Measurements from ENCODE around the gene PRRT4.

The PRRT4 gene

DNA sequence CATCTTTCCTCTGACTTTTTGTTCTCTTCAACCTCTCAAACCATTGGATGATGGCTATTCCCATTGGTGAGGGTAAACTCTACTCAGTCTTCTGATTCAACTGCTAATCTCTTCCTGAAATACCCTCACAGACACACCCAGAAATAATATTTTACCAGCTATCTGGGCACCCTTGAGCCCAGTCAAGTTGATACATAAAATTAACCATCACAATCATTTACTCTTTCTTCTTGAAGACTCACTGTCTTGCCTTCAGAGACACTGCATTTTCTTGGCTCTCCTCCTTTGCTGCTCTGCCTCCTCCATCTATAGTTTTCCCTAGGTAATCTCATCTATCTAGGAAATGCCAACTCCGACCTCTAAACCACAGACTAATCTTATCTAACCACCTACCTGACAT lies 12.6 kb upstream of the PRRT4 start:
- DNase-seq (ENCODE audit: low read depth): no peak

DNA sequence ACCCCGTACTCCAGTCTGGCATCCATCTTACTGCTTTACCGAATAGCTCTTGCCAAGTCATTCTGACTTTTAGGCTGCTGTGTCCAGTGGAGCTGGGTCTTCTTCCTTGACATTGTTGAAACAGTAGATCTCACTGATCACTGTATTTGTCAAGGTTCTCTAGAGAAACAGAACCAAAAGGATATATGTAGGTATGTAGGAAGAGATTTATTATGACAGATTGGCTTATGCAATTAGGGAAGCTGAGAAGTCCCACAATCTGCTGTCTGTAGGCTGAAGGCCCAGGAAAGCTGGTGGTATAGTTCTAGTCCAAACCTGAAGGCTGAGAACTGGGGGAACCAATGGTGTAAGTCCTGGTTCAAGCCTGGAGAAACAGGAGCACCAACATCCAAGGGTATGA lies 12.1 kb upstream of the PRRT4 start:
- DNase-seq (ENCODE audit: low read depth): no peak

DNA sequence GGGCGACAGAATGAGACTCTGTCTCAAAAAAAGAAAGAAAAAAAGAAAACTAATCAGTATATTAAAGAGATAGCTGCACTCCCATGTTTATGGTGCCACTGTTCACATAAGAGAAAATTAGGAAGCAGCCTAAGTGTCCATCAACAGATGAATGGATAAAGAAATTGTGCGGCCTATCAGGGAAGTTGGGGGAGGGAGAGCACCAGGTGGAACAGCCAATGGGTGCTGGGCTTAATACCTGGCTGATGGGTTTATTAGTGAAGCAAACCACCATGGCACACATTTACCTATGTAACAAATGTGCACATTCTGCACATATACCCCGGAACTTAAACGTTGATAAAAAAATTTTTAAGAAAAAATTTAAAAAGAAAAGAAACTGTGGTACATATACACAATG lies 9.0 kb upstream of the PRRT4 start:
- no peak for DNase-seq (ENCODE audit: low read depth)

DNA sequence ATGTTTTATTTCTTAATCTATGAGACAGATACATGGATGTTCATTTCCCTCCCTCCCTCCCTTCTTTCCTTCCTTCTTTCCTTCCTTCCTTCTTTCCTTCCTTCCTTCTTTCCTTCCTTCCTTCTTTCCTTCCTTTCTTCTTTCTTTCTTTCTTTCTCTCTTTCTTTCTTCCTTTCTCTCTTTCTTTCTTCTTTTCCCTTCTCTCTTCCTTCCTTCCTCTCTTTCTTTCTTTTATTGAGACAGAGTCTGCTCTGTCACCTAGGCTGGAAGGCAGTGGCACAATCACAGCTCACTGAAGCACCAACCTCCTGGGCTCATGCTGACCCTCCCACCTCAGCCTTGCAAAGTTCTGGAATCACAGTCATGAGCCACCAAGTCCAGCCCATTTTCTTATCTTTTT lies 5.5 kb upstream of the PRRT4 start:
- DNase-seq (ENCODE audit: low read depth): no peak

DNA sequence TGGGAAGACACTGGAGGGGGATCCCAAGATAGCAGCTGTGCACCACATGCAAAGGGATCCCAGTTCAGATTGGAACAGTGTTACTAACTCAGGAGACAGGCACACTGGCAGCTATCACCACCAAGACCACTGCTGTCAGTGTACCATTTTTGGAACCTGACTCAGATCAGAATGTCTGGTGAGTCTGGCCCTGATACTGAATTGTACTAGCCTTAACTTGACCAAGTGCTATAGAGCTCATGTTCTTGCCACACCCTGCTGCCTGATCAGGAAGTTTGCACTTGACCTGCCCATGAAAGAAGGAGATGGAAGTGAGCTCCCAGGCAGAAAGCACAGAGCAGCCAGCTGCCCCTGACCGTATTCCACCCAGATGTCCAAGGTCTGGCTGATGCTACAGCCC lies 4.8 kb upstream of the PRRT4 start:
- DNase-seq (ENCODE audit: low read depth): no peak

DNA sequence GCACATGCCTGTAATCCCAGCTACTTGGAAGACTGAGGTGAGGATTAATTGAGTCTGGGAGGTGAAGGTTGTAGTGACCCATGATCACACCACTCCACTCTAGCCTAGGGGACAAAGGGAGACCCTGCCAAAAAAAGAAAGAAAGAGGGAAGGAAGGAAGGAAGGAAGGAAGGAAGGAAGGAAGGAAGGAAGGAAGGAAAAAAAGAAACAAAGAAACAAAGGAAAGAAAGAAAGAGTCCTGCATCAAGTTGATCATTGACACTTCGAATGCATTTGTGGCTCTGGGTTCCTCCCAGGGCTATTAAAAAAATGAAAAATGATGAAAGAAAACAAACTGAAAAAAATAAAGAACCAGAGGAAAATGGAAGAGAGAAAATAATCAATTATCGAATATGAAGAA lies 3.9 kb upstream of the PRRT4 start:
- DNase-seq (ENCODE audit: low read depth): no peak

DNA sequence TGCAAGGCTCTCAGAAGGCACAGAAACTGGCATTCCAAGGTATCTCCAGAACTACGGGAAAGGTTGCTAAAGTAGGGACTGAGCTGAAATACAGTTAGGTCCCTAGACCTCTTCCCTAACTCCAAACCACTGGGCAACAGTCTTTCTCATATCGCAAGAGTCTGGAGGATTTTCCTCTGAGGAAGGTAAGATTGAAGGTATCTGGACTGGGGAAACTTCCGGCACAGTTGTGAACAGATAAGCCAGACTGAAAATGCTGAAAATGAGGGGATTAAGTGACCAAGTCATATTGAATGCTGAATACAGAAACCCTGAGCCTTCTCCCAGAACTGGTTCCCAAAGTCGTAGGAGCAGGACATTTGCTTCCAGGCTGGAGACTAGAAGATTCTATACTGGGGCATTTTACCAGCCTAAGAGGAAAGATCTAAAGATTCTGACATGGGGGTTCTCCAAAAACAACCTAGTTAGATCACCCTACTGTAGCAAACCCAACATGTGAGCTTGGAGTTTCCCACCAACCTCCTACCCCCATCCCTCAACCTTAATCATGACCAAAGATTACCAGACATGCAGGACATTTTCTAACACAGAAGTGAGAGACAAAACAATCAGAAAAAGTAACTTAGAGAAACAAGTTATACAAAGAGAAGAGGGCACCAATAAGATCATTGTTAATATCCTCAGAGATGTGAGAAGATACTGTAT lies 2.8 kb upstream of the PRRT4 start:
- DNase-seq (ENCODE audit: low read depth): no peak

DNA sequence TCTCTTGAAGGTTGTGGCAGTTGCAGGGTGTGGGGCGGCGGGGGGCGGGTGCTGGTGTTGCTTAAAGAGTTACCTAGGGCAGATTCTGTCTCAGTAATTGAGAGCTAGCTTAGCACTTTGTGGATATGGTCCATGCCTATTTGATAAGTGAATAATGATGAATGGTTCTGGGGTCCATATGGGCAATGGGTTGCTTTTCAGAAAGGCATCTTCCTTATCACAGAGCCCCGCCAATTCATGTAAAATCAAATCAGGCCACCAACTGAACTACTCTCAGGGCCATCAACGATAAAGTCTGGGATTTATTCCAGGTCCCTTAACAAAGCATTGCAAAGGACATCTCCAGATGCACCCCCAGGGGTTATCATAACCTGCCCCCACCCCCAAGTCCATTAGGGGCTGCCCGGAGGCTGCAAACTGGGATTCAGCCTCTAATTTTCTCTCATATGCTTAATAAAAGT lies 1.8 kb upstream of the PRRT4 start:
- DNase-seq (ENCODE audit: low read depth): no peak

DNA sequence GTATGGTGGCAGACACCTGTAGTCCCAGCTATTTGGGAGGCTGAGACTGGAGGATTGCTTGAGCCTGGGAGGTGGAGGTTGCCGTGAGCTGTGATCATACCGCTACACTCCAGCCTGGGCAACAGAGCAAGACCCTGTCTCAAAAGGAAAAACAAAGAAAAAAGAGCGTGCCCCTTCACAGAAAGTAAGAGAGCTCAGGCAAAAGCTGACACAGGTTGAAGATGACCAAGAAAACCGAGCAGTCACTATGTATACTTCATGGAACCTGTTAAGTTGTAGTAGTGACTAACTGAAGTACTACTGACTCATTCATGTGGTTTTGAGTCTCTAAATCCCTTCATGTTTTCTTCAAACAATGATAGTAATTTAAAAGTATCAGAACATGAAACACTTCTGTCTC lies 1.2 kb upstream of the PRRT4 start:
- DNase-seq (ENCODE audit: low read depth): no peak

DNA sequence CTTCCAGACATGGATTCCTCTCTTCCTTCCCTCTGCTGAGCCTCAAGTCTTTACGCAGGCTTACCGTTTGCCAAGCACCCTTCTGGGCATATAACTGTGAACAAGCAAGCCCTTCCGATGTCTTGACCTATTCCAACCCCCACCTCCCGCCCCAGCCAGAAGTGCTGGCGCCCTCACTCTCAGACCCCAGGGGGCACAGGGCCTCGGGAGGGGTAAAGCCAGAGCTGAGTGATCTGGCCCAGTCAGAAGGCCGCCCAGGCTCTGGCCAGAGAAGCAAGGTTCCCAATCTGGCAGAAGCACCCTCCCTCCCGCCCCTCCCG lies 1.2 kb downstream of the PRRT4 start:
- no peak for DNase-seq (ENCODE audit: low read depth)

DNA sequence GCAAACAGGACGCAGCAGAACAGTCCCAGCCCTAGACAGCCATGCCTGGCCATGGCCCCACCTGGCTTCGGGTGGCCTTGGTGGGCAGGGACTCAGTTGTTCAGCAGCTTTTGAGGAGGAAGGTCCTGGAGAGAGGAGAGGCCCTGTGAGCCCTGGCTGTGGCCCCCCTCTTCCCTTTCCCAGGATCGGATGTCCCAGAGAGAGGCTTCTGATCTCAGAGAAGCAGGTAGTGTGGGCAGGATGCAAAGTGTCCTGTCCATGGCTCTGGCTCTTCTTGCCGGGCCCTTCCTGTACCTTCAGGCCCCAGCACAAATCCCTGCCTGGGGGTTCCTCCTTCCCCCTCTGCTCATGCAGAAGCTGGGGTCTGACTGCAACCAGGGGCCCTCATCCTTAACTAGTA lies 1.6 kb downstream of the PRRT4 start:
- DNase-seq (ENCODE audit: low read depth): no peak

DNA sequence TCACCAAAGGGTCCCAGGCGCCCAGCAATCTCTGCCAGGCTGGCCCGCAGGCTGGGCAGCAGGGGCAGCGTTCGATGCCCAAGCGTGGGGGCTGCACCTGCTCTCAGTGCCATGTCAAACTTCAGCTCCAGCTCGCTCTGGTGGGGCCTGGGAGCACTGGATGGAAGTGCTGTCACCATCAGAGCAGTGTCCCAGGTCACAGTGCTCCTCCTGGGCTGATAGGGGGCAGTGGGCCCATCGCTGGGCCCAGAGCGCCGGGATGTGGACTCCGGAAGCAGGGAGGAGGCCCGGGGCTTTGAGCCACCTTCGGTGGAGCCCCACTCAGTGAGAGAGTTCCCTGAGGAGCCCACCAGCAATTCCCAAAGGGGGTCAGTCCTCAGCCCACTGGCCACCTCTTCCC lies 2.2 kb downstream of the PRRT4 start:
- no peak for DNase-seq (ENCODE audit: low read depth)

DNA sequence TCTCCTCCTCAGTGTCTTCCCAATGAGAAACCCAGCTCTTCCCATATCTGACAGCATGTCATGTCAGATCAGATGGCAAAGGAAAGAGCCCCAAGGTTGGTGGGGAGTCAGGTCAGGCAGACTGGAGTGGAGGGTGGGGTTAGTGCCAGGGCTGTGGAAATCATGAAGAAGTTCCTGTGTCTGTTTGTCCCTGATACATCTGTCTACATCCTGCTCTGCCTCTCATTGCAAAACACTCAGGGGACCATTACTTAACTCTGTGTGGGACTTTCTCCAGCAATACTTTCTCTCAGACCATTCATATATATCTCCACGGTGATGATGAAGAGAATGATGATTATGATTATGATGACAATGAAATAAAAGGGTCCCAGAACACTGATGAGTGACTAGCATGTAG lies 3.3 kb downstream of the PRRT4 start:
- no peak for DNase-seq (ENCODE audit: low read depth)

DNA sequence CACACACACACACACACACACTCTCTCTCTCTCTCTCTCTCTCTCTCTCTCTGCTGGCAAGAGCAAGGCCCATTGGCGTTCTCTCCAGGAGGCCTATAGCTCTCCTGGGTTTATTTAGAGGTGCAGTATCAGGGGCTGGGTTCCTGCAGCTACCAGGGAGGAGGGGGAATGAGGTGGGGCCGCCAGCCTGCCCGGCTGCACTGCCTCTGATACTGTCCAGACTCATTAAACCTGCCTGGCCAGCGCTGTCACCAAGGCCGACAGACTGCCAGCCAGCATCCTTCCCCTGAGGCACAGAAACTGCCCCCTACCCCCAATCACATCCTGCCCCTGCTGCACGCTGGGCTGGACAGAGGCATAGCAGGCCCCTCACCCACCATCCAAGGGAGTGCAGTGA lies 4.3 kb downstream of the PRRT4 start:
- DNase-seq (ENCODE audit: low read depth): no peak

DNA sequence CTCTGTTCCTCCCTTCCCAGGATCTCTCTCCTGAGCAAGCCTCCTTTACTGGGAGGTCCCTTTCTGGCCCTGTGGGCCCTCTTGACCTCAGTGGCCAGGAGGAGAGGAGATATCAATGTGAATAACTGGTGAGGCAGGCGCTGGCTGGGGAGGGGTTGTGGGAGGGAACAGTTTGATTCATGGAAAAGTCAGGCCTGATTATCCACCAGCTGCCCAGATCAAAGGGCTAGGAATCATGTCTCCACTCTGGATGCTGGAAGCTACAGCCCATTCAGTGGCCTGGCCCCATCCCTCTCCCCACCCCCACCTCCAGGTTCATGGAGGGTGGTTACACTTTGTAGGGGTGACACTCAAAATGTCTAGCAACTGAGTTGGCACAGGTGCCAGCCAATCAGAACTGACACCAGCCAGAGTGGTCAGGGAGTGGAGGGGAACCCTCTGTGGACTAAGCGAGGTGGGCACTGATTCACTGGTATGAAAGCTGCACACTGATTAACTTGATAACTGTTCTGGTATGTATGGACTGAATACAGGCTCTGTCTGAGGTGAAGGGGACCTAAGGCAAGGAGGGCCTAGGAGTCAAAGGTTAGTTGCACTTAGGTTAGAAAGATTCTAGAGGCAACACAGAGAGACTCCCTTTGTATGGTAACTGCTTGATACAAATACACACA lies 4.8 kb downstream of the PRRT4 start:
- DNase-seq (ENCODE audit: low read depth): no peak

DNA sequence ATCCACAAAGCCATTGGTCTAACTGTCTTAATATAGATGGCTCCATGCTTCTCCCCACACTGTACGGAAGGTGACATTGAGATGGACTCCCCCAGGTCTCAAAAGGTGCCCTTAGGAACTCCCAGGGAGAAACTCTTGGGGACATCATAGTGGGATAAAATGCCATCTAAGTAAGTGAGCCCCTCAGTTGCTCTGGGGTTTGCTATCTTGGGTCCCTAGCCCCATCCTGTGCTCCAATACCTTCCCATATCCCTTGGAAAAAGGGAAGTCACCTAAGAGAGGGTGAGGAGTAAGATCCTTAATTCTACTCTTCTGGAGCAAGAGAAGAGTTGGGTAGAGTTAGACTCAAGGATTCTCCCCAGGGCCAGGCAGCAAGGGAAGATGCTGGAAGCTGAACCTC lies 7.9 kb downstream of the PRRT4 start:
- DNase-seq (ENCODE audit: low read depth): no peak

DNA sequence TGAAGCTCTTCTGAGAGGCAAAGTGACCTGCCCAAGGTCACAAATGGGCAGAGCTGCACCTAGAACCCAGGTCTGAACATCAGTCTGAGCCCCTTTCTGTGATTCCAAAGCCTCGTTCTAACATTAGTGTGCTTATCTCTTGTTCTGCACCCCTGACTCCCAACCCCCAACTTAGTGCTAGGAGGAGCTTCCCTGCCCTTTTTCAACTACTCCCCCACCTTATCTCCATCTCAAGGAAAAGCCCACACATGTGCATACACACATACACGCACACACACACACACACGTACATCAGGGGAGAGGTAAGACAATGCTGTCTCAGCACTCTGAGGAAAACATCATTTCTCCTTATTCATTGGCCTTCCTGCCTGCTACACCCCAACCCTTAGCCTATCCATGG lies 8.3 kb downstream of the PRRT4 start:
- DNase-seq (ENCODE audit: low read depth): no peak

DNA sequence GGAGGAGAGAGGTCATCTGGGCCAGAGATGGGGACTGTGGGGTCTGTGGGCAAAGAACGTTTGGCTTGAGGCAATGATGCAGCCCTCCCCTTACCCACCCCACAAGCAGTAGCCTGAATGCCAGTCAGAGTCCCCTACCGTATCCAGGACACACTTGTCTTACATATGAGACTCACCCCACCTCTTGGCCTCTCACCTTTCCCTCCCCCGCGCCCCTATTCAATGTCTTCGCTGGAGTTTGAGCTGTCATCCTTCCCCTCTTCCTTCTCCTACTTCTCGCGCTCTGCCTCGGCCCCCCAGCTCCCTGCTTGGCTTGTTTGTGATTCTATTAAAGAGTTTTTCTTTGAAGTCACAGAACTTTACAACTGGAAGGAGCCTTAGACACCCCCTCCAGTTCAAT lies 8.9 kb downstream of the PRRT4 start:
- DNase-seq (ENCODE audit: low read depth): no peak

DNA sequence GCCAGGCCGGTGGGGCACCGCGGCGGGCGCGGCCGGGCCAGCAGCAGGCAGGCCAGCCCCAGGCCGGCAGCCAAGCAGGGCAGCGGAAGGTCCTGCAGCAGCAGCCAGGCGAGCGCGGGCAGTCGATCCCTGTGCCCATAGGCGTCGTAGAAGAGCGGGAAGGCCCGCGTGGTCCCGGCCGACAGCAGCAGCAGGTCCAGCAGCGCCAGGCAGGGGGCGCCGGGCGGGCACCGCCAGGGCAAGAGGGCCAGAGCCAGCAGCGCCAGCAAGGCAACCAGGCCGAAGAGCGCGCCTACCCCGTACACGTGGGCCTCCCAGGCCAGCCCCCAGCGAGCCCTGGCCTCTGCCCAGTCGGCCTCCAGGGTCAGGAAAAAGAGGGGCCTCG lies 9.3 kb downstream of the PRRT4 start:
- no peak for DNase-seq (ENCODE audit: low read depth)

DNA sequence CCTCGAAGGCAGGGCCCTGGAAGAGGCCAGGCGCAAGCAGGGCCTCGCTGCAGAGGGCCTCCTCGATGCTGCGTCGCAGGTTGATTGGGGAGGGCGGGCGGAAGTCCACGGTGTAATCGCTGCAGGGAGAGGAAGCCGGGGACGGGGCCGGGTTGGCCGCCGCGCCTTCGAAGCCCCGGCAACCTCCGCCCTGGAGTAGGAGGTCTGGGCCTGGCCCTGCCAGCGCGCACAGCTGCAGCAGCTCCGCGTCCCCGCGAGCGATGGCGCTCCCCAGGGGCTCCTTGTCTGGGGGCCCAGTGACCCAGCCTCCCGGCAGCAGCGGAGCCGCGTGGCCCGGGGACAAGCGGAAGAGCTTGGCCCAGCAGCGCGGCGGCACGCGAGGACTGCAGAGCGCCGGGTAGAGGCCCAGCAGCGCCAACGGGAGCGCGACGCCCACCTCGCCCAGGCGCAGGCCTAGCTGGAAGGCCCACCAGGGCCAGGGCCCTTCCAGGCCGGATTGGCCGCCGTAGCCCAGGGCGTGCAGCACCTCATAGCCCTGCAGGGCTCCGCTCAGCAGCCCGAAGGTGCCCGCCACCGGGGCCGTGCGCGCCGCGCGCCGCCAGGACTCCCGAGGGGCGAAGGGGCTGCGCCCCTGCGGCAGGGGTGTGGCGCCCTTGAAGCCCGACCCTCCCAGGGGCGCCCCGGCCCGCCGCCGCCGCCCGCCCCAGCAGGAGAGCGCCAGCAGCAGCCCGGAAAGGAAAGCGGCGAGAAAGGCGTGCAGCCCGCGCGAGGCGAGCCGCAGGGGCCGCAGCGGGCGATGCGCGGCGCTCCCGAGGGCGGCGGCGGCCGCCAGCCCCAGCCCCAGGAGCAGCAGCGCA lies 10.0 kb downstream of the PRRT4 start:
- DNase-seq (ENCODE audit: low read depth): no peak

DNA sequence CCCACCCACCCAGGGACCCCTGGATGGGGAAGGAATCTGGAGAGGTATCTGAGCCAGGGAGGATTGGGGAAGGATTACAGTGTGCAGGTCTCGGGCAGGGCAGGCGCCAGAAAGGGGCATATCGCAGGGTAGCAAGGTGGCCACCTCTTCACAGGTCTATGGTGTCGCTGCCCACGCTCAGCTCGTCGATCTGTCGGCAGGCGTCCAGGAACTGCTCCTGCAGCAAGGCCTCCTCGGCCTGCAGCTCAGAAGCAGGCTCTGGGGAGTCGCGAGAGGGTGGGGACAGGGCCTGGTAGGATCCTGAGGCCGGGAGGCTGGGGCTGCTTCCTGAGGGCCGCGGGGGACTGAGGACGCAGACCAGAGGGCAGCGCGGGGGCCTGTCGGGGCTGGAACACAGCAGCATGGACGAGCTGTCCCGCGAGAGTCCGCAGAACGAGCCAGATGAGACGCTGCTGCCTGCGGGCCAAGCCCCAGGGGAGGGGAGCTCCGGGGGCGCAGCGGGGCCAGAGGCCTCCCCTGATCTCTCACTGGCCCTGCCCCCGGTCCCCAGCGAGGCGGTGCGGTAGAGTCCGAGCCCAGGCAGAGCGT lies 10.7 kb downstream of the PRRT4 start:
- no peak for DNase-seq (ENCODE audit: low read depth)

DNA sequence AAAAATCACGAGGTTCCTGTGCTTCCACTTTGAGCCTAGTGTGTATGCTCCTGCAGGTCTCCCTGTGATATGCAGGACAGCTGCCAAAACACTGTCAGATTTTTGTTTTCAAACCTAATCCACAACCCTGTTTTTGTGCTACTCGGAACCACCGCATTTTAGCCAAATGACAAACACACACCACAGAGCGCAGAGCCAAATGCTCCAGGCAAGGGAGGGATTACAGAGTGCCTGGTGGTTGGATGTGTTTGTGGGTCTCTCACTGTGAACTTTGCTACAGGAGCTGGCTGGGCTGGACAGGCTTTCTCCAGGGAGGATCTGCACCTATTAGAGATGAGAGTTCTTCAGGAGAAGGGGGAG lies 12.0 kb downstream of the PRRT4 start:
- no peak for DNase-seq (ENCODE audit: low read depth)

DNA sequence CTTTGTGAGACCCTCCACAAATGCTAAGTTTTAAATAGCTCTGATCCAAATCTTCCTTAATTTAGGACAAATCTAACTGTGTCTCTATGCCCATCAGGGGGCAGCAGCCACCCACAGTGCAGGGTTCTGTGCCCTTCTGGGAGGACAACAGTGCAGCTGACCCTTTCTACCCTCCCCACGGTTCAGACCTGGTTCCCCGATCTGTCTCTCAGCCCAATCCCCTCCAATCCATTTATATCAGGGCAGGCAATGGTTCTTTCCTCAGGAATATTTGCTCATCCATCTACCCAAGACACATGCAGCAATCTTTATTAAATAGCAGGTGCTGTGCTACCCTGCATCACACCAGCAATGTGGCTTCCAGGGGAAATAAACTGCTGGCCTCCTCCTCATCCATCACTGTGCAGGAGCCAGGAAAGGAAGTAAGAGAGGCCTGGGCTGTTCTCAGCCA lies 13.8 kb downstream of the PRRT4 start:
- no peak for DNase-seq (ENCODE audit: low read depth)

All from HS-5 (cell line).